Activated CD8-positive, alpha-beta T cell treated with anti-CD3 and anti-CD28 coated beads, Interleukin-2, amount 10 ng/mL, durations not matched to agents 7 days and 5 days (primary cell): Measurements from ENCODE around the gene PIGC. TPM values are rescaled to one million over a fixed set of nuclear protein-coding genes. Genes with fewer than 3 reads are reported as not detected.

Experiments used
- ATAC-seq: fragments of 150-1000 bp; cut with Tn5 transposase; one replicate; pipeline ENCODE4 v1.10.0; 2021; ENCODE audit warnings: moderate library complexity
- CTCF ChIA-PET: fragments of 350-600 bp; sonication (Branson Sonifier 250); formaldehyde crosslinking; loops from one replicate; lab custom pipeline; 2021; ENCODE audit warnings: antibody characterized with exemption; lab: Charles Lee
- POLR2A ChIA-PET: fragments of 350-600 bp; sonication (Branson Sonifier 250); formaldehyde crosslinking; loops from one replicate; lab custom pipeline; 2021; ENCODE audit warnings: antibody characterized with exemption; lab: Charles Lee
- DNase-seq: peaks from one replicate; pipeline ENCODE4 v3.0.0-alpha.2; 2020
- H3K27ac Mint-ChIP-seq: one replicate; pipeline ENCODE4 v1.8.0; 2021; ENCODE audit warnings: mild to moderate bottlenecking, mixed read lengths
- H3K27me3 Mint-ChIP-seq: one replicate; pipeline ENCODE4 v1.8.0; 2021; ENCODE audit warnings: low read depth, mixed read lengths
- H3K36me3 Mint-ChIP-seq: one replicate; pipeline ENCODE4 v1.8.0; 2021; ENCODE audit warnings: low read depth, mixed read lengths
- H3K4me1 Mint-ChIP-seq: one replicate; pipeline ENCODE4 v1.8.0; 2021; ENCODE audit warnings: low read depth, mixed read lengths
- H3K4me3 Mint-ChIP-seq: one replicate; pipeline ENCODE4 v1.8.0; 2021; ENCODE audit warnings: mild to moderate bottlenecking, mixed read lengths
- H3K9me3 Mint-ChIP-seq: one replicate; pipeline ENCODE4 v1.8.0; 2022; ENCODE audit warnings: mixed read lengths; ENCODE audit not compliant: insufficient read depth
- total RNA-seq, 2 experiments: library from RNA; stranded (reverse); gene quantifications; one replicate each; pipeline ENCODE4 v1.2.3, GENCODE V29; 2021

PIGC gene
- total RNA-seq, 2 experiments from 2014 or later: 25.4 to 27.0 TPM

- no peak for DNase-seq
- POLR2A ChIA-PET: interaction anchor here (0.8 kb wide), 1 partner anchor 39 kb away, joined by 3 read pairs; no protein-coding TSS in a partner anchor
- CTCF ChIA-PET: interaction anchor here (0.9 to 6.6 kb wide), 11 partner anchors 16 to 412 kb away, joined by 3 to 56 read pairs (median 5); no protein-coding TSS in a partner anchor
- Mint-ChIP-seq H3K36me3 (peaks cover 13% of the 10 kb centered on the region), H3K9me3 (no peaks in the 10 kb centered on the region), H3K27me3 (no peaks in the 10 kb centered on the region), H3K4me3 (no peak overlapping the region), H3K4me1 (peaks cover 69% of the 10 kb centered on the region), H3K27ac (no peak overlapping the region)
- ATAC-seq: no peak
These were observed 45.7 kb downstream of the PIGC start for GRCh38 chr1:172398193-172398592.

GRCh38 chr1:172397633-172398032 lies 46.2 kb downstream of the PIGC start:
- ATAC-seq (no peak), DNase-seq (no peak)
- CTCF ChIA-PET: interaction anchor here (1.0 to 6.6 kb wide), 5 partner anchors 38 to 394 kb away, joined by 3 to 56 read pairs (median 3); no protein-coding TSS in a partner anchor
- POLR2A ChIA-PET: no interaction called here
- no peak overlapping the region for H3K27ac Mint-ChIP-seq
- H3K4me1 Mint-ChIP-seq: peaks cover 66% of the 10 kb centered on the region
- H3K9me3 Mint-ChIP-seq: no peaks in the 10 kb centered on the region
- peaks cover 17% of the 10 kb centered on the region for H3K36me3 Mint-ChIP-seq
- H3K27me3 Mint-ChIP-seq: no peaks in the 10 kb centered on the region
- no peak overlapping the region for H3K4me3 Mint-ChIP-seq

GRCh38 chr1:172397221-172397620 lies 46.6 kb downstream of the PIGC start:
- DNase-seq (no peak), ATAC-seq (no peak)
- peaks cover 19% of the 10 kb centered on the region for H3K36me3 Mint-ChIP-seq
- no peaks in the 10 kb centered on the region for H3K9me3 Mint-ChIP-seq
- H3K4me1 Mint-ChIP-seq: peaks cover 68% of the 10 kb centered on the region
- H3K27ac Mint-ChIP-seq: no peak overlapping the region
- no peak overlapping the region for H3K4me3 Mint-ChIP-seq
- H3K27me3 Mint-ChIP-seq: no peaks in the 10 kb centered on the region
- ChIA-PET CTCF (interaction anchor here (1.1 to 6.6 kb wide), 4 partner anchors 37 to 393 kb away, joined by 3 to 56 read pairs (median 18); no protein-coding TSS in a partner anchor), POLR2A (no interaction called here)

GRCh38 chr1:172395576-172395975 lies 48.3 kb downstream of the PIGC start:
- peaks cover 19% of the 10 kb centered on the region for H3K36me3 Mint-ChIP-seq
- no peak overlapping the region for H3K4me3 Mint-ChIP-seq
- ChIA-PET POLR2A (interaction anchor here (0.7 to 2.0 kb wide), 3 partner anchors 15 to 37 kb away, joined by 4 to 11 read pairs (median 5); no protein-coding TSS in a partner anchor), CTCF (interaction anchor here (0.7 to 4.5 kb wide), 11 partner anchors 9 to 412 kb away, joined by 3 to 34 read pairs (median 7); no protein-coding TSS in a partner anchor)
- H3K27ac Mint-ChIP-seq: no peak overlapping the region
- DNase-seq (no peak), ATAC-seq (no peak)
- H3K9me3 Mint-ChIP-seq: no peaks in the 10 kb centered on the region
- no peaks in the 10 kb centered on the region for H3K27me3 Mint-ChIP-seq
- H3K4me1 Mint-ChIP-seq: peaks cover 68% of the 10 kb centered on the region

- H3K4me3 Mint-ChIP-seq: peak overlapping the region; percentile 71
- POLR2A ChIA-PET: interaction anchor here (0.6 to 2.0 kb wide), 8 partner anchors 11 to 125 kb away, joined by 3 to 11 read pairs (median 4); no protein-coding TSS in a partner anchor
- H3K27me3 Mint-ChIP-seq: no peaks in the 10 kb centered on the region
- DNase-seq (no peak), ATAC-seq (no peak)
- no peaks in the 10 kb centered on the region for H3K9me3 Mint-ChIP-seq
- H3K4me1 Mint-ChIP-seq: peaks cover 63% of the 10 kb centered on the region
- peaks cover 19% of the 10 kb centered on the region for H3K36me3 Mint-ChIP-seq
- CTCF ChIA-PET: interaction anchor here (0.7 to 4.5 kb wide), 26 partner anchors 10 to 411 kb away, joined by 3 to 34 read pairs (median 4); no protein-coding TSS in a partner anchor
- H3K27ac Mint-ChIP-seq: peak overlapping the region; percentile 95
These were observed 49.1 kb downstream of the PIGC start for GRCh38 chr1:172394811-172395210.

- H3K27me3 Mint-ChIP-seq: no peaks in the 10 kb centered on the region
These were observed 49.6 kb downstream of the PIGC start for GRCh38 chr1:172394141-172394751.

GRCh38 chr1:172393354-172393753 lies 50.5 kb downstream of the PIGC start:
- peak overlapping the region; percentile 71 for H3K27ac Mint-ChIP-seq
- no peak for ATAC-seq
- no peaks in the 10 kb centered on the region for H3K27me3 Mint-ChIP-seq
- DNase-seq: no peak
- peaks cover 48% of the 10 kb centered on the region for H3K4me1 Mint-ChIP-seq
- H3K4me3 Mint-ChIP-seq: peak overlapping the region; percentile 71
- no peaks in the 10 kb centered on the region for H3K9me3 Mint-ChIP-seq
- ChIA-PET CTCF (interaction anchor here (0.8 to 4.5 kb wide), 9 partner anchors 10 to 389 kb away, joined by 3 to 34 read pairs (median 5); no protein-coding TSS in a partner anchor), POLR2A (no interaction called here)
- peaks cover 19% of the 10 kb centered on the region for H3K36me3 Mint-ChIP-seq

More at GRCh38 chr1:172394141-172394751, 49.6 kb downstream of the PIGC start:
- ATAC-seq: peak; percentile 99
- peaks cover 19% of the 10 kb centered on the region for H3K36me3 Mint-ChIP-seq
- ChIA-PET POLR2A (interaction anchor here (0.6 to 2.0 kb wide), 8 partner anchors 10 to 125 kb away, joined by 3 to 11 read pairs (median 4); no protein-coding TSS in a partner anchor), CTCF (interaction anchor here (0.7 to 4.5 kb wide), 23 partner anchors 11 to 392 kb away, joined by 3 to 34 read pairs (median 5); no protein-coding TSS in a partner anchor)
- peak overlapping the region; percentile 71 for H3K4me3 Mint-ChIP-seq
- peak overlapping the region; percentile 95 for H3K27ac Mint-ChIP-seq
- peaks cover 57% of the 10 kb centered on the region for H3K4me1 Mint-ChIP-seq
- DNase-seq: peak; percentile 88
- no peaks in the 10 kb centered on the region for H3K9me3 Mint-ChIP-seq

GRCh38 chr1:172391976-172392375 lies 51.9 kb downstream of the PIGC start:
- Mint-ChIP-seq H3K9me3 (no peaks in the 10 kb centered on the region), H3K36me3 (peaks cover 19% of the 10 kb centered on the region), H3K27ac (no peak overlapping the region), H3K4me3 (no peak overlapping the region), H3K4me1 (peaks cover 44% of the 10 kb centered on the region), H3K27me3 (no peaks in the 10 kb centered on the region)
- POLR2A ChIA-PET: interaction anchor here (1.2 kb wide), 1 partner anchor 10 kb away, joined by 5 read pairs; no protein-coding TSS in a partner anchor
- CTCF ChIA-PET: interaction anchor here (0.6 to 4.5 kb wide), 5 partner anchors 9 to 140 kb away, joined by 3 to 25 read pairs (median 4); no protein-coding TSS in a partner anchor
- DNase-seq (no peak), ATAC-seq (no peak)

Other genes with a start within 250 kb of the PIGC start
- not detected for gene C1orf105, start 23.4 kb downstream of the PIGC start, total RNA-seq
- gene SUCO, start 89.1 kb upstream of the PIGC start, total RNA-seq: 10 to 100 TPM; 38.4 to 42.6 TPM
- gene FASLG, start 215.0 kb upstream of the PIGC start, total RNA-seq: 1 to 10 TPM; 6.2 to 6.5 TPM